B cell (primary cell): ENCODE results near the gene TTLL11.

Experiments
- EZH2 ChIP-seq: IDR thresholded peaks from 2 replicates; pipeline ENCODE4 v1.6.1; 2012; ENCODE audit warnings: borderline replicate concordance, low read depth, mild to moderate bottlenecking, moderate library complexity, low read length; ENCODE audit not compliant: insufficient read depth, poor library complexity, severe bottlenecking
- TF ChIP-seq, protein P1 (sequence below): fragments of 200-600 bp; IDR thresholded peaks from one replicate; pipeline ENCODE4 v1.8.0; 2022; ENCODE audit warnings: antibody characterized with exemption, mild to moderate bottlenecking

DNA sequence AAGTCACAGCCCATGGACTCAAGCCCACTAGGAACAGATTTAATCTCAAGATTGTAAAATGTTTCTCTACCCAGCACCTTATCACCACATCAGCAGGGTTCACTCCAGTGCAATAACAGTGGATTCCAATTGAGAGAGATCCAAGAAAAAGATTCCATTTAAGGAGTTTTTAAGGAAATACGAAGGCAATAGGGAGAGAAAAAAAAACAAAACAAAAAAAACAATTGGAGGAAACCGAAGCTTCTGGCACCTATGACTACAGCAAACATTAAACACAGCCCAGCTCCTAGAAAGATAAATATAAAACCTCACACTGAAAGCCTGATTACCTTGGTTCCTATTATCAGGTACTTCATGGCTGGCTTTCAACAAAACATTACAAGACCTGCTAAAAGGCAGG lies 249.0 kb downstream of the TTLL11 start:
- TF ChIP-seq, protein P1, sequence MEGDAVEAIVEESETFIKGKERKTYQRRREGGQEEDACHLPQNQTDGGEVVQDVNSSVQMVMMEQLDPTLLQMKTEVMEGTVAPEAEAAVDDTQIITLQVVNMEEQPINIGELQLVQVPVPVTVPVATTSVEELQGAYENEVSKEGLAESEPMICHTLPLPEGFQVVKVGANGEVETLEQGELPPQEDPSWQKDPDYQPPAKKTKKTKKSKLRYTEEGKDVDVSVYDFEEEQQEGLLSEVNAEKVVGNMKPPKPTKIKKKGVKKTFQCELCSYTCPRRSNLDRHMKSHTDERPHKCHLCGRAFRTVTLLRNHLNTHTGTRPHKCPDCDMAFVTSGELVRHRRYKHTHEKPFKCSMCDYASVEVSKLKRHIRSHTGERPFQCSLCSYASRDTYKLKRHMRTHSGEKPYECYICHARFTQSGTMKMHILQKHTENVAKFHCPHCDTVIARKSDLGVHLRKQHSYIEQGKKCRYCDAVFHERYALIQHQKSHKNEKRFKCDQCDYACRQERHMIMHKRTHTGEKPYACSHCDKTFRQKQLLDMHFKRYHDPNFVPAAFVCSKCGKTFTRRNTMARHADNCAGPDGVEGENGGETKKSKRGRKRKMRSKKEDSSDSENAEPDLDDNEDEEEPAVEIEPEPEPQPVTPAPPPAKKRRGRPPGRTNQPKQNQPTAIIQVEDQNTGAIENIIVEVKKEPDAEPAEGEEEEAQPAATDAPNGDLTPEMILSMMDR = no peak
- TF ChIP-seq EZH2 = no peak
